Tibial nerve (tissue), 4 donors: ENCODE results near the gene AHCTF1.

ENCODE experiments used
- EP300 ChIP-seq, 2 donors: sonication (generic); formaldehyde crosslinking; IDR thresholded peaks; one replicate each; pipeline ENCODE4 v1.6.1; 2017; ENCODE audit warnings: antibody characterized with exemption in 2 of 2, mild to moderate bottlenecking in 1 of 2
- POLR2A ChIP-seq, 2 donors: fragments of 450-650 bp; IDR thresholded peaks; one replicate each; pipeline ENCODE4 v1.6.1; 2017; ENCODE audit warnings: antibody characterized with exemption in 2 of 2, mild to moderate bottlenecking in 2 of 2, moderate library complexity in 2 of 2
- TF ChIP-seq, protein P1 (sequence below), 5 experiments: fragments of 200-600 bp in 3 of 5; fragments of 450-650 bp in 2 of 5; sonication (generic) in 3 of 5; IDR thresholded peaks; one replicate each; pipeline ENCODE4 v1.5.1; 2016 to 2019; ENCODE audit warnings: antibody characterized with exemption in 5 of 5, mild to moderate bottlenecking in 3 of 5, moderate library complexity in 2 of 5

DNA sequence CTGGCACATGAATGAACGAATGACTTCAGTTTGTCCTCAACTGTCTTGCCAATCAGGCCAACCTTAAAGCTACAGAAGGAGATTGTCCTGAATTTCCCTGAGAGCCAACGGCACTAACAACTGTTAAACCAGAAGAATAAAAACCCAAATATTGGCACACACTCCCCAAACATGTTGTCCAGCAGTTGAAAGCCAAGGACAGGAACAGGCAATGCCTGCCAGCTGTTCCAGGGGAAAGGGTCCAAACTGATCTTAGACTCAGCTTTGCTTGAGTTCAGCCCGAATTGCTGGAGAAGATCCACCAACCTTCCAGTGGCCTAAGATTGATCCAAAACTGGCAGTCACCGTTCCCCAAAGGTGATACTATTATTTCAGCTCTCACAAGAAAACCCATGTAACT, 22.4 kb upstream of the AHCTF1 start:
- TF ChIP-seq, protein P1, sequence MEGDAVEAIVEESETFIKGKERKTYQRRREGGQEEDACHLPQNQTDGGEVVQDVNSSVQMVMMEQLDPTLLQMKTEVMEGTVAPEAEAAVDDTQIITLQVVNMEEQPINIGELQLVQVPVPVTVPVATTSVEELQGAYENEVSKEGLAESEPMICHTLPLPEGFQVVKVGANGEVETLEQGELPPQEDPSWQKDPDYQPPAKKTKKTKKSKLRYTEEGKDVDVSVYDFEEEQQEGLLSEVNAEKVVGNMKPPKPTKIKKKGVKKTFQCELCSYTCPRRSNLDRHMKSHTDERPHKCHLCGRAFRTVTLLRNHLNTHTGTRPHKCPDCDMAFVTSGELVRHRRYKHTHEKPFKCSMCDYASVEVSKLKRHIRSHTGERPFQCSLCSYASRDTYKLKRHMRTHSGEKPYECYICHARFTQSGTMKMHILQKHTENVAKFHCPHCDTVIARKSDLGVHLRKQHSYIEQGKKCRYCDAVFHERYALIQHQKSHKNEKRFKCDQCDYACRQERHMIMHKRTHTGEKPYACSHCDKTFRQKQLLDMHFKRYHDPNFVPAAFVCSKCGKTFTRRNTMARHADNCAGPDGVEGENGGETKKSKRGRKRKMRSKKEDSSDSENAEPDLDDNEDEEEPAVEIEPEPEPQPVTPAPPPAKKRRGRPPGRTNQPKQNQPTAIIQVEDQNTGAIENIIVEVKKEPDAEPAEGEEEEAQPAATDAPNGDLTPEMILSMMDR (IDR thresholded peaks at IDR 0.05): no peak
- no peak for TF ChIP-seq POLR2A (IDR thresholded peaks at IDR 0.05)
- no peak for TF ChIP-seq EP300 (IDR thresholded peaks at IDR 0.05)
